ENCODE data around the gene SMCHD1.
"Not testable (repeated sequence)": the region's sequence is repeated elsewhere in the genome, so short reads cannot be mapped to it uniquely, and the experiment has no call there.

Gene SMCHD1

DNA sequence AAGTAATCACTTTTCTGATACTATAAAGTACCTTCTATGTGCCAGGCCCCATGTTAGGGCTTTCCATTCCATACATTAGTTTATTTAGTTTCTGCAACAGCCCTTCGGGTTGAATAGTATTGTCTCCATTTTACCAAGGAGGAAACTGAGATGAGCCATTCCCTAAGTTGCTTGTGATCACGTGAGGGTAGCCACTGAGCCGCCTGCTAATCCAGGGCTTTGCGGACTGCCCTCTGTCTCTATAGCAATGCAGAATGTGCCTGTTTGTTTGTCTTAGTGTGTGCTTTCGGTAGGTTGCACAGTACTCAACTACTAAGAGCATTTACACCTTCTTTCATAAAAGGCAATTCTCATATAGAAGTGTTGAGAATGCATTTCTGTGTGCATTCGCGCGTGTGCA, 196.2 kb downstream of the SMCHD1 start:
- DNase-seq (ENCODE audit: insufficient read length, low spot score), result no peak
- no peak for FAIRE-seq
- TF ChIP-seq POLR2A (IDR thresholded peaks at IDR 0.05; ENCODE audit: low read depth, low read length), result no peak

DNA sequence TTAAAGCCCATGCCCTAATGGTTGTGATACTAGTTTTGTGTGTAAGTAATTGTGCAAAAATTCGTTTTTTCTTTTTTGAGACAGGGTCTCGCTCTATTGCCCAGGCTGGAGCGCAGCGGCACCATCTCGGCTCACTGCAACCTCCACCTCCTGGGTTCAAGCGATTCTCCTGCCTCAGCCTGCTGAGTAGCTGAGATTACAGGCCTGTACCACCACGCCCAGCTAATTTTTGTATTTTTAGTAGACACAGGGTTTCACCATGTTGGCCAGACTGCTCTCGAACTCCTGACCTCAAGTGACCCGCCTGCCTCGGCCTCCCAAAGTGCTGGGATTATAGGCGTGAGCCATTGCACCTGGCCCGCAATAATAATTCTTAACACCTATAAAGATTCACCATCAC, 196.9 kb downstream of the SMCHD1 start:
- not testable (repeated sequence) for FAIRE-seq; DNase-seq (ENCODE audit: insufficient read length, low spot score)

DNA sequence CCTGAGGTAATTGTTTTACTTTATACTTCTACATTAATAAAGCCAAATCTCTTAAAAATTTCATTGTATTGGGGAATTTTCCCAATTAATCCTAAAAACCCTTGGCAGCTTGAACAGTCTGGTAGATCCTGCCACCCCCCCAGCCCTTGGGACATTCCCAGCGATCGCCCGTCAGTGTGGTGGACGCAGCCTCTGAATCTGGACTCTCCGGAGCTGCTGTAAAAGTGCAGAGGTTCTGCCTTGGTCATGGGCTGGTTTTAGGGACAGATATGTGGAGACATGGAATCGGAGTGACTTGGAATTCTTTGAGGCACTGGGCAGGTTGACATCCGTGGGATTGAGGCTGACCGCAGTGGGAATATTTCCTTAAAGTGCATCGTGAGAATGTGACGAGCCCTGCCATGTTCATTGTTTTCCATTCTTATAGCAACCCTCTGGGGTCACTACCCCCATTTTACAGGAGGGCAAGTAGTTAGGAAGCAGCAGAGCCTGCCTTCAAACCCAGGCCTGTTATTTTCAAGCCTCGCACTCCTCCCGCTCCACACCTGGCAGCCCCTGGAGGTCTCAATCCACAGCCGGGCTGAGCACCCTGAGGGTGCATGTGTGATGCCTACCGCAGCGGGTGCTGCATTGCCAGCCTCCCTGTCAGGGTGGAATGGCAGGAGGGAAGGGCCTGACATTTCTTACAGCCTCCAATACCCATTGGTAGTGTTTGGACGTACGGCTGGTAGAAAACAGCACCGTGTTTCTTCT, 197.8 kb downstream of the SMCHD1 start:
- no peak for TF ChIP-seq POLR2A (IDR thresholded peaks at IDR 0.05; ENCODE audit: low read depth, low read length)
- DNase-seq (ENCODE audit: insufficient read length, low spot score) (no peak), FAIRE-seq (no peak)

DNA sequence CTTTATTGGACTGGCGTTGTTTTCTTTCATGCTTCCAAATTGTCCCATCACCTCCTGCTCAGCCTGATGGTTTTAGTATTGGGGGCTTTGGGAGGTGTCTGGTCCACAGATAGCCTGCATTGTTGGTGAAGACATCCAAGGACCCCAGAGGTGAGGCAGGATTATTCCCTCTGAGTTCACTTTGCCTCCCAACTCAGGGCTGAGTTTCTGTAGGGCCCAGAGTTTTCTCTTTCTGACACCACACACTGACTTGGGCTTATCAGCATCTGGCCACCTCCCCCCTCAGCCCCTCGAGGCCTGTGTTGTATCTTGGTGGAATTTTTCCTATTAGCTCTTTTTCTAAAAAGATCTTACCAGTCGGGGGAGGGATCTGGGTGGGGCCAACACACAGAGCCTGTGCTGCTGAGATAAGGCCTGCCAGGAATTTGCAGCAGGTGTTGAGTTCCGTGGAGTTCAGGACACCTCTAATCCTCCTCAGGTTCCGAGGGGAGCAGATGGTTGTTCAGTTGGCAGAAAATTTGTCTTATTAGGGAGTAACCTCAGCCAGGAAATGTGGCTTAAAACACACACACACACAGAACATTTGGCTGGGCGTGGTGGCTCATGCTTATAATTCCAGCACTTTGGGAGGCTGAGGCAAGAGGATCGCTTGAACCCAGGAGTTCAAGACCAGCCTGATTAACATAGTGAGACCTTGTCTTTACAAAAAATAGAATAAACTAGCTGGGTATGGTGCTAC, 198.6 kb downstream of the SMCHD1 start:
- no peak for TF ChIP-seq POLR2A (IDR thresholded peaks at IDR 0.05; ENCODE audit: low read depth, low read length)
- FAIRE-seq, result no peak

More for the DNA sequence above, 198.6 kb downstream of the SMCHD1 start:
- no peak for DNase-seq (ENCODE audit: insufficient read length, low spot score)
